HepG2 (cell line): Measurements from ENCODE around the gene SF3A2. TPM values are rescaled to one million over a fixed set of nuclear protein-coding genes. Genes with fewer than 3 reads are reported as not detected.

Experiments
- ATAC-seq: fragments of 200-7000 bp; cut with Tn5 transposase; 3 replicates; pipeline ENCODE4 v1.9.1; 2020; ENCODE audit warnings: mild to moderate bottlenecking, moderate library complexity
- BruUV-seq: library from RNA; stranded (reverse); fragments of 400-500 nt; replicated peaks from 2 replicates; lab custom pipeline; 2021; lab: Mats Ljungman, UMichigan
- CTCF ChIA-PET: fragments of 300-600 bp; formaldehyde crosslinking; extraction: SDS; loops from one replicate; lab custom pipeline; 2021; ENCODE audit warnings: low total read pairs, inconsistent platforms, low intra/inter-chr PET ratio; lab: Yijun Ruan, JAX
- POLR2A ChIA-PET: fragments of 350-600 bp; sonication (Branson Sonifier 250); formaldehyde crosslinking; loops from one replicate; lab custom pipeline; 2020; ENCODE audit warnings: antibody characterized with exemption, inconsistent platforms; lab: Yijun Ruan, JAX
- DNase-seq: peaks from one replicate; pipeline ENCODE4 v3.0.0-alpha.2; 2015; ENCODE audit warnings: low spot score
- FAIRE-seq: peaks from 3 replicates; lab custom pipeline; 2011; peaks lifted over from hg19 to GRCh38; lab: Jason Lieb, UNC
- H2AFZ ChIP-seq: one replicate; pipeline ENCODE4 v1.6.1; 2011; ENCODE audit warnings: low read length, inconsistent platforms
- H3K27ac ChIP-seq: fragments of 300-600 bp; 3 replicates; pipeline ENCODE4 v1.8.0; 2011; ENCODE audit warnings: mixed run types, mild to moderate bottlenecking, mixed read lengths, low read length, inconsistent platforms; ENCODE audit not compliant: insufficient read depth; ENCODE audit errors: extremely low read length
- H3K27me3 ChIP-seq, 2 experiments: fragments of 200-600 bp in 1 of 2; 2 replicates in 1 of 2; 3 replicates in 1 of 2; pipeline versions ENCODE4 v1.6.0 to v1.8.0; 2011; ENCODE audit warnings: low read length in 2 of 2, mild to moderate bottlenecking in 2 of 2, moderate library complexity in 2 of 2, inconsistent platforms in 1 of 2; ENCODE audit not compliant: insufficient read depth in 2 of 2, control insufficient read depth in 1 of 2
- H3K36me3 ChIP-seq, 2 experiments: fragments of 200-600 bp in 1 of 2; replicated peaks in 1 of 2; 2 replicates in 1 of 2; 3 replicates in 1 of 2; pipeline versions ENCODE4 v1.5.1 to v1.8.0; 2011; ENCODE audit warnings: low read length in 2 of 2, inconsistent platforms in 1 of 2; ENCODE audit not compliant: insufficient read depth in 2 of 2, control insufficient read depth in 1 of 2
- H3K4me1 ChIP-seq: 2 replicates; pipeline ENCODE4 v1.5.1; 2012; ENCODE audit warnings: low read length, inconsistent platforms; ENCODE audit not compliant: insufficient read depth
- H3K4me2 ChIP-seq: 2 replicates; pipeline ENCODE4 v1.6.0; 2011; ENCODE audit warnings: low read depth, low read length, inconsistent platforms
- H3K4me3 ChIP-seq, 3 experiments: fragments of 200-600 bp in 1 of 3; sonication (generic), shearing (Covaris generic) in 1 of 3; replicated peaks in 1 of 3; 2 replicates each; pipeline ENCODE4 v1.5.1; 2011 to 2016; ENCODE audit warnings: low read length in 3 of 3, inconsistent platforms in 2 of 3, low read depth in 2 of 3, mild to moderate bottlenecking in 2 of 3, control low read depth in 1 of 3, mixed read lengths in 1 of 3; ENCODE audit not compliant: insufficient read depth in 1 of 3
- H3K79me2 ChIP-seq: one replicate; pipeline ENCODE4 v1.6.1; 2011; ENCODE audit warnings: low read length, inconsistent platforms; ENCODE audit not compliant: insufficient read depth
- H3K9ac ChIP-seq: 2 replicates; pipeline ENCODE4 v1.6.0; 2011; ENCODE audit warnings: mild to moderate bottlenecking, low read depth, low read length, inconsistent platforms; ENCODE audit not compliant: insufficient read depth
- H3K9me3 ChIP-seq: 2 replicates; pipeline ENCODE4 v1.5.1; 2012; ENCODE audit warnings: mild to moderate bottlenecking, low read length
- H4K20me1 ChIP-seq: 2 replicates; pipeline ENCODE4 v1.6.0; 2011; ENCODE audit warnings: inconsistent platforms, mild to moderate bottlenecking, low read length, moderate library complexity; ENCODE audit not compliant: insufficient read depth
- AGO2 ChIP-seq: fragments of 200-400 bp; formaldehyde crosslinking; optimal IDR thresholded peaks from 2 replicates; pipeline ENCODE3; 2017; ENCODE audit warnings: mild to moderate bottlenecking, low read depth, low read length, moderate library complexity
- CHD4 ChIP-seq: fragments of 200-600 bp; sonication (generic); IDR thresholded peaks from 2 replicates; pipeline ENCODE4 v1.7.0; 2017; ENCODE audit warnings: mild to moderate bottlenecking, low read length, borderline replicate concordance
- JUND ChIP-seq: sonication (generic); formaldehyde crosslinking; IDR thresholded peaks from 2 replicates; pipeline ENCODE4 v1.8.0; 2022; ENCODE audit warnings: mild to moderate bottlenecking, missing genetic modification reagents
- SMARCE1 ChIP-seq: fragments of 450-650 bp; IDR thresholded peaks from 2 replicates; pipeline ENCODE4 v1.6.1; 2017; ENCODE audit warnings: borderline replicate concordance
- ZKSCAN1 ChIP-seq: fragments of 150-350 bp; IDR thresholded peaks from 2 replicates; pipeline ENCODE4 v1.6.1; 2014; ENCODE audit warnings: low read length
- ZNF274 ChIP-seq: sonication (generic); formaldehyde crosslinking; IDR thresholded peaks from 2 replicates; pipeline ENCODE4 v1.5.1; 2020; ENCODE audit warnings: mild to moderate bottlenecking, missing genetic modification reagents
- ZNF335 ChIP-seq: sonication (generic); formaldehyde crosslinking; IDR thresholded peaks from 2 replicates; pipeline ENCODE4 v1.4.0; 2020; ENCODE audit warnings: missing genetic modification reagents
- WGBS: methylation state at CpG from one replicate; pipeline ENCODE4 v1.1.6; 2017; ENCODE audit warnings: low lambda C conversion rate; 5-methylcytosine and 5-hydroxymethylcytosine counted together
- in situ Hi-C: cut with HindIII; loops from 2 replicates; pipeline ENCODE4 v1.10.0; 2017; ENCODE audit warnings: low pct_unique_long_range_greater_than_20kb; ENCODE audit not compliant: extremely low pct_ligation_motif_present
- intact Hi-C: fragments of 100-400 bp; cut with micrococcal nuclease; formaldehyde crosslinking; loops from one replicate; pipeline ENCODE4 v1.10.0; 2022; ENCODE audit not compliant: unreplicated experiment
- polyA plus RNA-seq, 8 experiments: library from polyadenylated mRNA; depleted of rRNA in 3 of 8; stranded (reverse) in 7 of 8; unstranded in 1 of 8; fragments of >200 nt; fragmentation: Illumina TruSeq in 4 of 8; extraction: Trizol in 4 of 8; gene quantifications; 2 replicates each; pipeline versions ENCODE4 v1.2.1 to v1.2.3, GENCODE V29; 2011 to 2016; ENCODE audit warnings: low read depth in 4 of 8, missing spikeins in 1 of 8, mixed read lengths in 1 of 8; ENCODE audit not compliant: insufficient read depth in 1 of 8
- total RNA-seq, 5 experiments: library from RNA; depleted of rRNA; stranded (reverse); fragments of >200 nt; fragmentation: Illumina TruSeq; extraction: Trizol; gene quantifications; 2 replicates each; pipeline ENCODE4 v1.2.3, GENCODE V29; 2016; ENCODE audit warnings: low read depth in 1 of 5

Gene SF3A2
- total and polyA plus RNA-seq, 2 of the 13 experiments (the other 11 are each of a cell fraction or from before 2014, with no cell fraction given), result 8.6 to 8.8 TPM

DNA sequence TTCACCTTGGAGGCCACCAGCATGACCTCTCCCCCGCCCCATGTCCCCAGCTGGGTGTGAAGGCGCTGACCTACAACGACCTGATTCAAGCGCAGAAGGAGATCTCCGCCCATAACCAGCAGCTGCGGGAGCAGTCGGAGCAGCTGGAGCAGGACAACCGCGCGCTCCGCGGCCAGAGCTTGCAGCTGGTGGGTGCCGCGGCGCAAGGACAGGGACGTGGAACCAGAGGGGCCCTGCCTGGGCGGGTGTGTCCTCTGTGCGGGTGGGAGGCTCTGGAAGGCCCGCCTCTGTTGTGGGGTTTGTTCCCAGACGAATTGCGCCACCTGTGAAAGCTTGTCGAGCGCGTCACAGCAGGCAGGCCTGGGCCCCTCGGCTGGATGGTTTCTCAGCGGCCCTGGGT, 22.8 kb upstream of the SF3A2 start:
- 95% methylated on average over 15 of the region's 26 CpGs for WGBS
- Histone ChIP-seq H3K27me3 (no peaks in the 10 kb centered on the region), H3K4me1 (peaks cover 27% of the 10 kb centered on the region), H3K4me2 (no peak overlapping the region), H3K9me3 (no peaks in the 10 kb centered on the region), H2AFZ (no peak overlapping the region), H3K9ac (no peak overlapping the region), H3K4me3 (no peak overlapping the region), H3K36me3 (peaks cover 37 to 78% of the 10 kb centered on the region in 2 experiments), H3K79me2 (no peaks in the 10 kb centered on the region), H4K20me1 (no peaks in the 10 kb centered on the region), H3K27ac (peak overlapping the region; percentile 77)
- DNase-seq (no peak), FAIRE-seq (no peak), ATAC-seq (no peak)
- ChIA-PET CTCF (no interaction called here), POLR2A (interaction anchor here (0.9 to 2.0 kb wide), 5 partner anchors 17 to 68 kb away, joined by 3 to 13 read pairs (median 5); no protein-coding TSS in a partner anchor)
- TF ChIP-seq ZNF274 (CRISPR knock-in tag) (0 out of 2 replicates have a peak, but pooled peaks have one; percentile 32), SMARCE1 (no peak), AGO2 (peak; percentile 67)
- BruUV-seq, result no TSS peak
- in situ Hi-C loops, result loop anchor here (5.0 kb wide), 1 partner anchor 41 kb away; no protein-coding TSS in a partner anchor
- intact Hi-C loops, result no loop called here

DNA sequence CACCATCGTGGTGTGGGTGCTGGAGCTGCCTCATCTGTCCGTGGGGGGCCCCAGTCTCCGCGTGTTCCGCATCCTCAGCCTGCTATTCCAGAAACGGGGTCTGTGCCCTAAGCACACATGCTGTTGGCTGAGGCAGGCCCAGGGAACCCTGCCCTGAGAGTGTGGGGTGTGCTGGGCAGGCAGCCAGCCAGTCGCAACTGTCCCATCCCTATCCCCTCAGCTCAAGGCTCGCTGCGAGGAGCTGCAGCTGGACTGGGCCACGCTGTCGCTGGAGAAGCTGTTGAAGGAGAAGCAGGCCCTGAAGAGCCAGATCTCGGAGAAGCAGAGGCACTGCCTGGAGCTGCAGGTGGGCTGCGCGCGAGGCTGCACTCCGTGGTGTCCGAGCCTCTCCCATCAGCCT, 22.4 kb upstream of the SF3A2 start:
- ChIA-PET POLR2A (interaction anchor here (0.9 kb wide), 1 partner anchor 18 kb away, joined by 3 read pairs; no protein-coding TSS in a partner anchor), CTCF (no interaction called here)
- Histone ChIP-seq H4K20me1 (no peaks in the 10 kb centered on the region), H3K27me3 (no peaks in the 10 kb centered on the region), H2AFZ (no peak overlapping the region), H3K36me3 (peaks cover 36 to 77% of the 10 kb centered on the region in 2 experiments), H3K9me3 (no peaks in the 10 kb centered on the region), H3K27ac (no peak overlapping the region), H3K9ac (no peak overlapping the region), H3K4me1 (peaks cover 27% of the 10 kb centered on the region), H3K4me2 (no peak overlapping the region), H3K79me2 (no peaks in the 10 kb centered on the region), H3K4me3 (no peak overlapping the region)
- intact Hi-C loops (no loop called here), in situ Hi-C loops (loop anchor here (5.0 kb wide), 1 partner anchor 42 kb away; no protein-coding TSS in a partner anchor)
- FAIRE-seq (no peak), DNase-seq (no peak), ATAC-seq (no peak)
- no TSS peak for BruUV-seq
- 100% methylated on average over 8 of the region's 17 CpGs for WGBS
- TF ChIP-seq ZNF335 (CRISPR knock-in tag), result no peak
- TF ChIP-seq CHD4, result no peak
- peak; percentile 56 for TF ChIP-seq AGO2
- TF ChIP-seq JUND (CRISPR knock-in tag), result no peak
- TF ChIP-seq ZKSCAN1, result no peak
